Measurements from ENCODE around the gene FGD5.

GRCh38 chr3:14880447-14881106, 61.8 kb downstream of the FGD5 start:
- TF ChIP-seq ZBTB33 (CRISPR knock-in tag; IDR thresholded peaks at IDR 0.05) = no peak
- TF ChIP-seq E2F6 (IDR thresholded peaks at IDR 0.05; ENCODE audit: borderline replicate concordance in 1 of 2, extremely low read depth in 1 of 2, insufficient read depth in 1 of 2, insufficient read length in 1 of 2, low read depth in 1 of 2, low read length in 1 of 2, poor library complexity in 1 of 2, severe bottlenecking in 1 of 2) = no peak
- no peak for TF ChIP-seq SMC3 (conservative IDR thresholded peaks at IDR 0.05; ENCODE audit: insufficient read depth, low read depth, low read length)
- no peak for TF ChIP-seq PHF8 (IDR thresholded peaks at IDR 0.05; ENCODE audit: borderline replicate concordance, low read length)
- TF ChIP-seq ZFP36 (IDR thresholded peaks at IDR 0.05; ENCODE audit: low read depth, low read length, partially characterized antibody) = no peak

Data from K562 (cell line).